ENCODE data around the gene TJP3.

The TJP3 gene

DNA sequence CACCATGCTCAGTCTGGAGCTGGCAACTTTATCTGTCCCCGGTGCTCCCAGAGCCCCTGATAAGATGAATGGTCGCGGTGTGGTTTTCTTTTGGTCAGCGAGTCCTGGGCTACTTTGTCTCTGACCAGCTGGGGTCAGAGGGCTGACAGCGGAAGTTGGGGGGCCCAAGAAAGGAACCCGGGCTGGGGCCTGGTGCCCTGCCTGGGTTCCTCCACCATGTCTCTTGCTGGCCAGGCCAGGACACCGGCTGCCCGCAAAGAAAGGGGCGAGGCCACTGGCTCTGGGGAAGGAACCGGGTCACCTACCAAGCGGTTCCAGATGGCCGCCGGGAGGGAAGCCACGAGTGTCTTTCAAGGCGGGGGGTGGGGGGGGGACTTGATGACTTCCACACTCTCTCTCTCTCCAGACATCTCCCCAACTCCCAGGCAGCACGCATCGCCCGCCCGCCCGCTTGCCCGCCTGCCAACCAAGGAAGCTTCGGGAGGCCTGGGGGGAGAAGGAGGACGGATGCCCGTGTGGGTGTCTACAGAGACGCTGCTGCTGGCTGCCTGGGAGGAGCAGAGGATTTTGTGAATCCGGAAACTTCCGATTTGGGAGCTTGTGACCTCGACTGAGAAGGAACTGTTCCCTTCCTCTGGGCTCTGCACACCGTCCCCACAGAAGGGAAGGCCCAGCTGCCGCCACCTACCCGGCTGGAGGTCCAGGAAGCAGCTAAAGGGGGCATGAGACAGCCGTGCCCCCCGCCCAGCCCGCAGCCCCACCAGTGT lies 9.0 kb upstream of the TJP3 start:
- H3K4me1 ChIP-seq (ENCODE audit: control insufficient read depth, low read length) = peaks cover 16% of the 10 kb centered on the region
- H3K4me3 ChIP-seq (ENCODE audit: low read length) = peak overlapping the region; percentile 72
- H3K9me3 ChIP-seq (ENCODE audit: control insufficient read depth, insufficient read depth, low read length) = no peaks in the 10 kb centered on the region
- H3K9me2 ChIP-seq (replicated peaks; ENCODE audit: control insufficient read depth, low read length) = no peaks in the 10 kb centered on the region
- peaks cover 29% of the 10 kb centered on the region for H3K79me2 ChIP-seq (ENCODE audit: control insufficient read depth, low read length)
- H3K4me2 ChIP-seq (ENCODE audit: low read length) = peak overlapping the region; percentile 71
- H3K36me3 ChIP-seq (ENCODE audit: control insufficient read depth, low read length) = no peaks in the 10 kb centered on the region
- no peak overlapping the region for H3K27ac ChIP-seq (ENCODE audit: low read depth, low read length)
- TF ChIP-seq, protein P1, sequence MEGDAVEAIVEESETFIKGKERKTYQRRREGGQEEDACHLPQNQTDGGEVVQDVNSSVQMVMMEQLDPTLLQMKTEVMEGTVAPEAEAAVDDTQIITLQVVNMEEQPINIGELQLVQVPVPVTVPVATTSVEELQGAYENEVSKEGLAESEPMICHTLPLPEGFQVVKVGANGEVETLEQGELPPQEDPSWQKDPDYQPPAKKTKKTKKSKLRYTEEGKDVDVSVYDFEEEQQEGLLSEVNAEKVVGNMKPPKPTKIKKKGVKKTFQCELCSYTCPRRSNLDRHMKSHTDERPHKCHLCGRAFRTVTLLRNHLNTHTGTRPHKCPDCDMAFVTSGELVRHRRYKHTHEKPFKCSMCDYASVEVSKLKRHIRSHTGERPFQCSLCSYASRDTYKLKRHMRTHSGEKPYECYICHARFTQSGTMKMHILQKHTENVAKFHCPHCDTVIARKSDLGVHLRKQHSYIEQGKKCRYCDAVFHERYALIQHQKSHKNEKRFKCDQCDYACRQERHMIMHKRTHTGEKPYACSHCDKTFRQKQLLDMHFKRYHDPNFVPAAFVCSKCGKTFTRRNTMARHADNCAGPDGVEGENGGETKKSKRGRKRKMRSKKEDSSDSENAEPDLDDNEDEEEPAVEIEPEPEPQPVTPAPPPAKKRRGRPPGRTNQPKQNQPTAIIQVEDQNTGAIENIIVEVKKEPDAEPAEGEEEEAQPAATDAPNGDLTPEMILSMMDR (IDR thresholded peaks at IDR 0.05; ENCODE audit: low read depth, low read length, poor library complexity, severe bottlenecking) = no peak
- no peak for TF ChIP-seq EZH2phosphoT487 (IDR thresholded peaks at IDR 0.05; ENCODE audit: borderline replicate concordance, low read length)
- no peaks in the 10 kb centered on the region for H3F3A ChIP-seq (ENCODE audit: control insufficient read depth, insufficient read depth)
- H4K20me1 ChIP-seq (ENCODE audit: control insufficient read depth, insufficient read depth, low read depth, low read length) = peaks cover 13% of the 10 kb centered on the region
- no peaks in the 10 kb centered on the region for H3K27me3 ChIP-seq (ENCODE audit: control insufficient read depth, low read length)

DNA sequence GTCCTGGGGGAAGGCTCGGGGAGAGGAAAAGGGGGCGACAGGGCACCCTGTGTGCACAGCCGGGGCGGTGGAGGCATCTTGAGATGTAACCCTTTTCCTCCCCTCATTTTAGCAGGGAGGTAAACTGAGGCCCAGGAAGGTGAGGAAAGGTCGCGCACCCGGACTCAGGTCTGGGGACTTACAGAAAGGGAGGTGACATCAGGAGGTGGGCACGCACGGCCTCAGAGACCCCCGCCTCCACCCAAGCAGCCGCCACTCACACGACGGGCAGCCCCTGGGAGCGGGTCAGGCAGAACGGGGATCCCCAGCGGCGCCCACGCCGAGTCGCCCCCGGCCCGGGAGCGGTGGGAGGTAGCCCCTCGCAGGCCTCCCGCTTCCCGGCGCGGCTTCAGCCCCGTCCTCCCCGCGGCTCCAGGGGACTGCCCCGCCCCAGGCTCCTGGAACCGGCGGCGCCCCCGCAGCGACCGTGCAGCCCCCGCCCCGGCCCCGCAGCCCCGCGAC lies 8.4 kb upstream of the TJP3 start:
- Histone ChIP-seq H4K20me1 (ENCODE audit: control insufficient read depth, insufficient read depth, low read depth, low read length) (peaks cover 13% of the 10 kb centered on the region), H3K27me3 (ENCODE audit: control insufficient read depth, low read length) (no peaks in the 10 kb centered on the region), H3K79me2 (ENCODE audit: control insufficient read depth, low read length) (peaks cover 29% of the 10 kb centered on the region), H3K4me3 (ENCODE audit: low read length) (peak overlapping the region; percentile 72), H3K4me2 (ENCODE audit: low read length) (peak overlapping the region; percentile 71), H3K4me1 (ENCODE audit: control insufficient read depth, low read length) (peaks cover 16% of the 10 kb centered on the region), H3K27ac (ENCODE audit: low read depth, low read length) (no peak overlapping the region), H3F3A (ENCODE audit: control insufficient read depth, insufficient read depth) (no peaks in the 10 kb centered on the region), H3K9me3 (ENCODE audit: control insufficient read depth, insufficient read depth, low read length) (no peaks in the 10 kb centered on the region), H3K36me3 (ENCODE audit: control insufficient read depth, low read length) (no peaks in the 10 kb centered on the region), H3K9me2 (replicated peaks; ENCODE audit: control insufficient read depth, low read length) (no peaks in the 10 kb centered on the region)
- TF ChIP-seq EZH2phosphoT487 (IDR thresholded peaks at IDR 0.05; ENCODE audit: borderline replicate concordance, low read length) = no peak
- TF ChIP-seq, protein P1 (IDR thresholded peaks at IDR 0.05; ENCODE audit: low read depth, low read length, poor library complexity, severe bottlenecking) = no peak

DNA sequence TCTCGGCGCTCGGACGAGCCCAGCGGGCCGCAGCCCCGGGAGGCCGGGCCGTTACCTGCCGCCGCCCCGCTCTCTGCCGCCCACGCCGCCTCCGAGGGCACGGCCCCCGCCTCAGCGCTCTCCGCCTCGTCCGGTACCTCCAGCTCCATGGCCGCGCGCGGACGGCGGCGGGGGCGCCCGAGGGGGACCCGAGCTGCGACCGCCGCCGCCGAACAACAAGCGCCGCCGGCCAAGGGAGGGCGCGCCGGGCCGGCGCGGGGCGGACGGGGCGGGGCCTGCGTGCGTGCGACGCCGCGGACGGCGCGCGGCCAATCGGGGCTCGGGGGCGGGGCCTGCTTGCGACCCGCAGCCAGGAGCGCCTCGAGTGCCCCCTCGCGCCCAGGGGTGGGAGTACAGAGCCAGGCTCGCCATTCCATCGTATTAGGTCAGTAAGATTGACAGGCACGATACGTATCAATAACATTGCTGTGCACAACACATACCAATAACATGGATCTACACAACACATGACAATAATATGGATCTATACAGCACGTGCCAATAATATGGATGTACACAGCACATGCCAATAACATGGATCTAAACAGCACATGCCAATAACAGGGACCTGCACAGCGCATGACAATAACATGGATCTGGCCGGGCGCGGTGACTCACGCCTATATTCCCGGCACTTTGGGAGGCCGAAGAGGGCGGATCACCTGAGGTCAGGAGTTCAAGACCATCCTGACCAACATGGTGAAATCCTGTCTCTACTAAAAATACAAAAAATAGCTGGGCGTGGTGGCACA lies 7.7 kb upstream of the TJP3 start, which contains the start of gene PIP5K1C:
PIP5K1C (minus strand) TSS at position 227 of the 791 bp plus-strand sequence; CDS start at position 149, 78 bp downstream.
- Histone ChIP-seq H3K9me3 (ENCODE audit: control insufficient read depth, insufficient read depth, low read length) (no peaks in the 10 kb centered on the region), H3K9me2 (replicated peaks; ENCODE audit: control insufficient read depth, low read length) (no peaks in the 10 kb centered on the region), H3K79me2 (ENCODE audit: control insufficient read depth, low read length) (peaks cover 29% of the 10 kb centered on the region), H3F3A (ENCODE audit: control insufficient read depth, insufficient read depth) (no peaks in the 10 kb centered on the region), H3K4me2 (ENCODE audit: low read length) (peak within 1 kb of the TSS; percentile 71), H3K36me3 (ENCODE audit: control insufficient read depth, low read length) (no peaks in the 10 kb centered on the region), H3K27ac (ENCODE audit: low read depth, low read length) (no peak within 1 kb of the TSS), H4K20me1 (ENCODE audit: control insufficient read depth, insufficient read depth, low read depth, low read length) (peaks cover 13% of the 10 kb centered on the region), H3K27me3 (ENCODE audit: control insufficient read depth, low read length) (no peaks in the 10 kb centered on the region), H3K4me3 (ENCODE audit: low read length) (peak within 1 kb of the TSS; percentile 72), H3K4me1 (ENCODE audit: control insufficient read depth, low read length) (peaks cover 16% of the 10 kb centered on the region)
- TF ChIP-seq EZH2phosphoT487 (IDR thresholded peaks at IDR 0.05; ENCODE audit: borderline replicate concordance, low read length) = no peak
- TF ChIP-seq, protein P1 (IDR thresholded peaks at IDR 0.05; ENCODE audit: low read depth, low read length, poor library complexity, severe bottlenecking) = peak; percentile 68

Data from DOHH2 (cell line).